ENCODE data around the gene PSMD3. TPM values are rescaled to one million over a fixed set of nuclear protein-coding genes. Genes with fewer than 3 reads are reported as not detected.
A peak's percentile ranks its signal among the peaks of the same experiment; 100 is the strongest.

The PSMD3 gene
- total RNA-seq, 2 experiments from 2014 or later = 88.4 to 94.9 TPM

GRCh38 chr17:39965017-39965699, 15.4 kb upstream of the PSMD3 start:
- Mint-ChIP-seq H3K4me1 (peaks cover 18% of the 10 kb centered on the region), H3K36me3 (ENCODE audit: low read depth) (no peaks in the 10 kb centered on the region), H3K27me3 (peaks cover 11% of the 10 kb centered on the region), H3K4me3 (no peak overlapping the region), H3K9me3 (no peaks in the 10 kb centered on the region), H3K27ac (no peak overlapping the region)
- no peak for DNase-seq
- ChIA-PET POLR2A (no interaction called here), CTCF (interaction anchor here (0.5 to 6.4 kb wide), 8 partner anchors 10 to 846 kb away, joined by 3 to 27 read pairs (median 3); partner anchors contain the start of gene PSMD3)

- ChIA-PET POLR2A (no interaction called here), CTCF (interaction anchor here (1.2 to 6.4 kb wide), 3 partner anchors 12 to 345 kb away, joined by 3 to 27 read pairs (median 4); partner anchors contain the start of gene PSMD3)
- H3K4me1 Mint-ChIP-seq = peaks cover 18% of the 10 kb centered on the region
- H3K27me3 Mint-ChIP-seq = peaks cover 26% of the 10 kb centered on the region
- no peaks in the 10 kb centered on the region for H3K36me3 Mint-ChIP-seq (ENCODE audit: low read depth)
- no peak for DNase-seq
- H3K4me3 Mint-ChIP-seq = no peak overlapping the region
- no peaks in the 10 kb centered on the region for H3K9me3 Mint-ChIP-seq
- no peak overlapping the region for H3K27ac Mint-ChIP-seq
Measured at GRCh38 chr17:39966771-39967170, 13.8 kb upstream of the PSMD3 start.

- ChIA-PET POLR2A (interaction anchor here (0.6 kb wide), 1 partner anchor 36 kb away, joined by 3 read pairs; no protein-coding TSS in a partner anchor), CTCF (interaction anchor here (4.2 kb wide), 1 partner anchor 12 kb away, joined by 28 read pairs; the partner anchor contains the start of gene PSMD3)
- peaks cover 4% of the 10 kb centered on the region for H3K4me1 Mint-ChIP-seq
- peaks cover 31% of the 10 kb centered on the region for H3K27me3 Mint-ChIP-seq
- H3K4me3 Mint-ChIP-seq = no peak overlapping the region
- H3K36me3 Mint-ChIP-seq (ENCODE audit: low read depth) = no peaks in the 10 kb centered on the region
- no peak for DNase-seq
- H3K9me3 Mint-ChIP-seq = no peaks in the 10 kb centered on the region
- H3K27ac Mint-ChIP-seq = no peak overlapping the region
Measured at GRCh38 chr17:39968761-39969160, 11.8 kb upstream of the PSMD3 start.

- Mint-ChIP-seq H3K27ac (no peak overlapping the region), H3K4me3 (no peak overlapping the region)
- POLR2A ChIA-PET = no interaction called here
Measured at GRCh38 chr17:39969375-39969774, 11.2 kb upstream of the PSMD3 start.

GRCh38 chr17:39970157-39970692, 10.4 kb upstream of the PSMD3 start:
- H3K36me3 Mint-ChIP-seq (ENCODE audit: low read depth) = no peaks in the 10 kb centered on the region
- POLR2A ChIA-PET = no interaction called here
- CTCF ChIA-PET = interaction anchor here (1.4 to 4.2 kb wide), 2 partner anchors 10 to 11 kb away, joined by 4 to 28 read pairs; partner anchors contain the start of gene PSMD3

More at GRCh38 chr17:39969375-39969774, 11.2 kb upstream of the PSMD3 start:
- Mint-ChIP-seq H3K4me1 (no peaks in the 10 kb centered on the region), H3K36me3 (ENCODE audit: low read depth) (no peaks in the 10 kb centered on the region), H3K9me3 (no peaks in the 10 kb centered on the region), H3K27me3 (peaks cover 29% of the 10 kb centered on the region)
- CTCF ChIA-PET = interaction anchor here (4.2 kb wide), 1 partner anchor 11 kb away, joined by 28 read pairs; the partner anchor contains the start of gene PSMD3
- no peak for DNase-seq

GRCh38 chr17:39971076-39971603, 9.5 kb upstream of the PSMD3 start:
- Mint-ChIP-seq H3K27ac (no peak overlapping the region), H3K36me3 (ENCODE audit: low read depth) (no peaks in the 10 kb centered on the region), H3K27me3 (peaks cover 34% of the 10 kb centered on the region), H3K4me3 (no peak overlapping the region), H3K9me3 (no peaks in the 10 kb centered on the region), H3K4me1 (no peaks in the 10 kb centered on the region)
- DNase-seq = no peak
- ChIA-PET POLR2A (no interaction called here), CTCF (interaction anchor here (1.4 to 4.2 kb wide), 2 partner anchors 9 to 12 kb away, joined by 4 to 28 read pairs; partner anchors contain the start of gene PSMD3)

More at GRCh38 chr17:39970157-39970692, 10.4 kb upstream of the PSMD3 start:
- H3K27me3 Mint-ChIP-seq = peaks cover 29% of the 10 kb centered on the region
- H3K4me3 Mint-ChIP-seq = no peak overlapping the region
- no peaks in the 10 kb centered on the region for H3K4me1 Mint-ChIP-seq
- H3K9me3 Mint-ChIP-seq = no peaks in the 10 kb centered on the region
- no peak overlapping the region for H3K27ac Mint-ChIP-seq
- no peak for DNase-seq

GRCh38 chr17:39972271-39972670, 8.3 kb upstream of the PSMD3 start:
- no peak overlapping the region for H3K27ac Mint-ChIP-seq
- H3K27me3 Mint-ChIP-seq = peaks cover 34% of the 10 kb centered on the region
- no peaks in the 10 kb centered on the region for H3K4me1 Mint-ChIP-seq
- H3K9me3 Mint-ChIP-seq = no peaks in the 10 kb centered on the region
- ChIA-PET CTCF (interaction anchor here (1.1 to 1.6 kb wide), 2 partner anchors 14 to 350 kb away, joined by 3 to 4 read pairs; no protein-coding TSS in a partner anchor), POLR2A (no interaction called here)
- H3K4me3 Mint-ChIP-seq = no peak overlapping the region
- DNase-seq = no peak
- no peaks in the 10 kb centered on the region for H3K36me3 Mint-ChIP-seq (ENCODE audit: low read depth)

GRCh38 chr17:39973496-39973895, 7.1 kb upstream of the PSMD3 start:
- POLR2A ChIA-PET = no interaction called here
- no peaks in the 10 kb centered on the region for H3K9me3 Mint-ChIP-seq
- no peak overlapping the region for H3K4me3 Mint-ChIP-seq
- no peak overlapping the region for H3K27ac Mint-ChIP-seq
- CTCF ChIA-PET = interaction anchor here (0.7 to 1.6 kb wide), 2 partner anchors 15 to 305 kb away, joined by 3 to 4 read pairs; partner anchors contain the start of gene PNMT
- DNase-seq = no peak
- H3K27me3 Mint-ChIP-seq = peaks cover 36% of the 10 kb centered on the region
- no peaks in the 10 kb centered on the region for H3K4me1 Mint-ChIP-seq
- H3K36me3 Mint-ChIP-seq (ENCODE audit: low read depth) = no peaks in the 10 kb centered on the region

GRCh38 chr17:39974433-39974832, 6.2 kb upstream of the PSMD3 start:
- no peak for DNase-seq
- H3K27ac Mint-ChIP-seq = no peak overlapping the region
- ChIA-PET POLR2A (no interaction called here), CTCF (interaction anchor here (0.6 kb wide), 1 partner anchor 98 kb away, joined by 3 read pairs; no protein-coding TSS in a partner anchor)
- H3K4me1 Mint-ChIP-seq = peaks cover 4% of the 10 kb centered on the region
- H3K9me3 Mint-ChIP-seq = no peaks in the 10 kb centered on the region
- H3K27me3 Mint-ChIP-seq = peaks cover 35% of the 10 kb centered on the region
- H3K4me3 Mint-ChIP-seq = no peak overlapping the region
- H3K36me3 Mint-ChIP-seq (ENCODE audit: low read depth) = no peaks in the 10 kb centered on the region

- ChIA-PET POLR2A (no interaction called here), CTCF (interaction anchor here (0.6 to 0.9 kb wide), 3 partner anchors 127 to 223 kb away, joined by 3 read pairs; no protein-coding TSS in a partner anchor)
- no peaks in the 10 kb centered on the region for H3K36me3 Mint-ChIP-seq (ENCODE audit: low read depth)
- H3K27me3 Mint-ChIP-seq = peaks cover 26% of the 10 kb centered on the region
- H3K4me1 Mint-ChIP-seq = peaks cover 13% of the 10 kb centered on the region
- H3K9me3 Mint-ChIP-seq = no peaks in the 10 kb centered on the region
- no peak for DNase-seq
- H3K27ac Mint-ChIP-seq = no peak overlapping the region
- no peak overlapping the region for H3K4me3 Mint-ChIP-seq
Measured at GRCh38 chr17:39975801-39976200, 4.8 kb upstream of the PSMD3 start.

- no peak overlapping the region for H3K27ac Mint-ChIP-seq
- H3K4me3 Mint-ChIP-seq = no peak overlapping the region
- no peak for DNase-seq
- H3K27me3 Mint-ChIP-seq = peaks cover 13% of the 10 kb centered on the region
- no peaks in the 10 kb centered on the region for H3K9me3 Mint-ChIP-seq
- POLR2A ChIA-PET = no interaction called here
- H3K4me1 Mint-ChIP-seq = peaks cover 33% of the 10 kb centered on the region
- peaks cover 8% of the 10 kb centered on the region for H3K36me3 Mint-ChIP-seq (ENCODE audit: low read depth)
- CTCF ChIA-PET = interaction anchor here (0.6 to 3.9 kb wide), 10 partner anchors 10 to 383 kb away, joined by 3 to 35 read pairs (median 8); partner anchors contain the start of genes GSDMA and NR1D1
Measured at GRCh38 chr17:39979016-39979670, 1.5 kb upstream of the PSMD3 start.

- Mint-ChIP-seq H3K4me3 (peak overlapping the region; percentile 94), H3K27ac (peak overlapping the region; percentile 91), H3K27me3 (peaks cover 13% of the 10 kb centered on the region), H3K36me3 (ENCODE audit: low read depth) (peaks cover 13% of the 10 kb centered on the region), H3K4me1 (peaks cover 37% of the 10 kb centered on the region), H3K9me3 (no peaks in the 10 kb centered on the region)
- peak; percentile 13 for DNase-seq
- ChIA-PET POLR2A (interaction anchor here (0.6 to 1.0 kb wide), 3 partner anchors 89 to 1175 kb away, joined by 3 to 6 read pairs (median 4); no protein-coding TSS in a partner anchor), CTCF (interaction anchor here (0.6 to 3.9 kb wide), 20 partner anchors 10 to 382 kb away, joined by 3 to 35 read pairs (median 5); partner anchors contain the start of genes CDC6, GSDMA, MED24 and NR1D1)
Measured at GRCh38 chr17:39979893-39980350, 685 bp upstream of the PSMD3 start.
